Thoracic aorta (tissue), 2 donors: ENCODE results near the gene DGCR2. TPM values are rescaled to one million over a fixed set of nuclear protein-coding genes. Genes with fewer than 3 reads are reported as not detected.

Experiments
- ATAC-seq: fragments of 150-250 bp; one replicate; pipeline ENCODE4 v1.8.0; 2017; ENCODE audit warnings: low read depth; ENCODE audit not compliant: insufficient number of reproducible peaks, low FRiP score
- DNase-seq: peaks from one replicate; pipeline ENCODE4 v3.0.0-alpha.2; 2020; ENCODE audit warnings: low spot score
- H3K27ac ChIP-seq, 2 donors: fragments of 200-600 bp; sonication (generic); 1 replicate in 1 of 2; 2 replicates in 1 of 2; pipeline ENCODE4 v1.5.1; 2016; ENCODE audit warnings: mild to moderate bottlenecking in 2 of 2, moderate library complexity in 2 of 2
- H3K27me3 ChIP-seq: fragments of 200-600 bp; sonication (generic); replicated peaks from 2 replicates; pipeline ENCODE4 v1.6.0; 2016; ENCODE audit warnings: mild to moderate bottlenecking; ENCODE audit not compliant: insufficient read depth
- H3K36me3 ChIP-seq: fragments of 200-600 bp; sonication (generic); one replicate; pipeline ENCODE4 v1.5.1; 2016
- H3K4me1 ChIP-seq, 2 donors: fragments of 200-600 bp; sonication (generic); 1 replicate in 1 of 2; 2 replicates in 1 of 2; pipeline versions ENCODE4 v1.5.1 to v1.6.0; 2016; ENCODE audit warnings: low read depth in 2 of 2, mild to moderate bottlenecking in 1 of 2; ENCODE audit not compliant: control insufficient read depth in 1 of 2
- H3K4me3 ChIP-seq: fragments of 200-600 bp; sonication (generic); 2 replicates; pipeline ENCODE4 v1.5.1; 2016; ENCODE audit warnings: mild to moderate bottlenecking
- H3K9me3 ChIP-seq: fragments of 200-600 bp; sonication (generic); 2 replicates; pipeline ENCODE4 v1.5.1; 2016
- CTCF ChIP-seq: fragments of 200-600 bp; sonication (generic); IDR thresholded peaks from one replicate; pipeline ENCODE4 v1.5.1; 2019; ENCODE audit warnings: antibody characterized with exemption
- total RNA-seq, 2 donors: library from RNA; depleted of rRNA; stranded (reverse); fragments of >200 nt; gene quantifications; one replicate each; pipeline versions ENCODE4 v1.1.0 to v1.2.3, GENCODE V29; 2016

Gene DGCR2
- total RNA-seq, 2 donors from 2014 or later, result 42.1 to 105 TPM

GRCh38 chr22:18996376-18996900, 125.8 kb downstream of the DGCR2 start:
- TF ChIP-seq CTCF, result no peak
- Histone ChIP-seq H3K9me3 (no peaks in the 10 kb centered on the region), H3K36me3 (no peaks in the 10 kb centered on the region), H3K4me1 (no peaks in the 10 kb centered on the region), H3K27ac (no peak overlapping the region), H3K4me3 (no peak overlapping the region), H3K27me3 (no peaks in the 10 kb centered on the region)
- no peak for DNase-seq
- ATAC-seq, result no peak

GRCh38 chr22:18995327-18995711, 126.9 kb downstream of the DGCR2 start:
- Histone ChIP-seq H3K27me3 (no peaks in the 10 kb centered on the region), H3K9me3 (no peaks in the 10 kb centered on the region), H3K27ac (no peak overlapping the region), H3K4me1 (no peaks in the 10 kb centered on the region), H3K4me3 (no peak overlapping the region), H3K36me3 (no peaks in the 10 kb centered on the region)
- TF ChIP-seq CTCF, result no peak
- ATAC-seq (no peak), DNase-seq (no peak)

GRCh38 chr22:18994701-18995326, 127.4 kb downstream of the DGCR2 start:
- Histone ChIP-seq H3K9me3 (no peaks in the 10 kb centered on the region), H3K27ac (no peak overlapping the region), H3K4me1 (no peaks in the 10 kb centered on the region), H3K4me3 (no peak overlapping the region), H3K36me3 (no peaks in the 10 kb centered on the region), H3K27me3 (no peaks in the 10 kb centered on the region)
- ATAC-seq (no peak), DNase-seq (no peak)
- TF ChIP-seq CTCF, result no peak

- ATAC-seq (no peak), DNase-seq (no peak)
- Histone ChIP-seq H3K27ac (no peak overlapping the region), H3K4me1 (no peaks in the 10 kb centered on the region), H3K9me3 (no peaks in the 10 kb centered on the region), H3K27me3 (no peaks in the 10 kb centered on the region), H3K36me3 (no peaks in the 10 kb centered on the region), H3K4me3 (no peak overlapping the region)
- TF ChIP-seq CTCF, result no peak
Observed at GRCh38 chr22:18994056-18994455, 128.2 kb downstream of the DGCR2 start.

GRCh38 chr22:18992543-18993198, 129.5 kb downstream of the DGCR2 start:
- DNase-seq (no peak), ATAC-seq (no peak)
- no peak for TF ChIP-seq CTCF

More at GRCh38 chr22:18992543-18993198, 129.5 kb downstream of the DGCR2 start:
- Histone ChIP-seq H3K27me3 (no peaks in the 10 kb centered on the region), H3K4me3 (no peak overlapping the region), H3K4me1 (no peaks in the 10 kb centered on the region), H3K36me3 (no peaks in the 10 kb centered on the region), H3K27ac (no peak overlapping the region), H3K9me3 (no peaks in the 10 kb centered on the region)
